H1 (cell line): Measurements from ENCODE around the gene HSD17B13. TPM values are rescaled to one million over a fixed set of nuclear protein-coding genes. Genes with fewer than 3 reads are reported as not detected.

Source experiments
- CTCF ChIA-PET: fragments of 300-600 bp; sonication (Branson Sonifier 250); formaldehyde crosslinking; loops from one replicate; lab custom pipeline; 2021; ENCODE audit not compliant: partially characterized antibody; lab: Charles Lee
- POLR2A ChIA-PET: fragments of 300-600 bp; sonication (Branson Sonifier 250); formaldehyde crosslinking; loops from one replicate; lab custom pipeline; 2021; ENCODE audit warnings: inconsistent platforms; ENCODE audit not compliant: partially characterized antibody; lab: Charles Lee
- DNase-seq, 2 experiments: peaks; one replicate each; pipeline versions ENCODE4 v3.0.0 to v3.0.0-alpha.2; 2010 to 2022; ENCODE audit warnings: low spot score in 2 of 2, low read depth in 1 of 2, mixed read lengths in 1 of 2
- FAIRE-seq: peaks from 2 replicates; lab custom pipeline; 2011; peaks lifted over from hg19 to GRCh38; lab: Jason Lieb, UNC
- H2AFZ ChIP-seq: 2 replicates; pipeline ENCODE4 v1.8.1; 2012; ENCODE audit warnings: low read length, inconsistent platforms
- H2AK5ac ChIP-seq: 2 replicates; pipeline ENCODE4 v1.6.1; 2013; ENCODE audit warnings: low read depth, low read length
- H2BK120ac ChIP-seq: replicated peaks from 2 replicates; pipeline ENCODE3; 2013; ENCODE audit warnings: low read depth, low read length, inconsistent platforms
- H2BK12ac ChIP-seq: 2 replicates; pipeline ENCODE4 v1.6.1; 2013; ENCODE audit warnings: low read depth, low read length
- H2BK15ac ChIP-seq: 2 replicates; pipeline ENCODE4 v1.6.1; 2013; ENCODE audit warnings: low read length
- H2BK20ac ChIP-seq: 2 replicates; pipeline ENCODE4 v1.6.1; 2013; ENCODE audit warnings: low read length
- H2BK5ac ChIP-seq: 2 replicates; pipeline ENCODE4 v1.6.1; 2013; ENCODE audit warnings: low read depth, low read length
- H3K14ac ChIP-seq: 2 replicates; pipeline ENCODE4 v1.6.1; 2013; ENCODE audit warnings: inconsistent platforms; ENCODE audit not compliant: insufficient read length
- H3K18ac ChIP-seq: 2 replicates; pipeline ENCODE4 v1.6.1; 2013; ENCODE audit warnings: low read length; ENCODE audit errors: extremely low read depth
- H3K23ac ChIP-seq: 2 replicates; pipeline ENCODE4 v1.6.1; 2013; ENCODE audit warnings: inconsistent platforms; ENCODE audit not compliant: insufficient read length
- H3K23me2 ChIP-seq: 2 replicates; pipeline ENCODE4 v1.6.1; 2013; ENCODE audit warnings: low read depth, low read length
- H3K27ac ChIP-seq: 2 replicates; pipeline ENCODE4 v1.6.1; 2011; ENCODE audit warnings: low read depth, low read length, inconsistent platforms
- H3K27me3 ChIP-seq, 4 experiments: replicated peaks in 1 of 4; 1 replicate in 1 of 4; 2 replicates in 3 of 4; pipeline versions ENCODE4 v1.6.1 to v1.8.1; 2011 to 2013; ENCODE audit warnings: low read length in 3 of 4, mild to moderate bottlenecking in 3 of 4, inconsistent platforms in 2 of 4, mixed read lengths in 2 of 4, moderate library complexity in 1 of 4; ENCODE audit not compliant: control insufficient read depth in 3 of 4, insufficient read depth in 3 of 4; ENCODE audit errors: extremely low read depth in 1 of 4
- H3K36me3 ChIP-seq, 4 experiments: 2 replicates each; pipeline versions ENCODE4 v1.6.1 to v1.8.1; 2011 to 2013; ENCODE audit warnings: mild to moderate bottlenecking in 4 of 4, low read length in 3 of 4, moderate library complexity in 2 of 4, control low read depth in 1 of 4, inconsistent platforms in 1 of 4; ENCODE audit not compliant: insufficient read depth in 4 of 4, control insufficient read depth in 2 of 4
- H3K4ac ChIP-seq: replicated peaks from 2 replicates; pipeline ENCODE3; 2013; ENCODE audit warnings: low read length, low read depth, mixed read lengths, inconsistent platforms; ENCODE audit not compliant: insufficient read length
- H3K4me1 ChIP-seq, 4 experiments: replicated peaks in 1 of 4; 1 replicate in 1 of 4; 2 replicates in 3 of 4; pipeline versions ENCODE4 v1.6.1 to v1.8.1; 2011 to 2013; ENCODE audit warnings: low read length in 3 of 4, inconsistent platforms in 2 of 4, mixed read lengths in 1 of 4; ENCODE audit not compliant: insufficient read depth in 4 of 4, control insufficient read depth in 3 of 4
- H3K4me2 ChIP-seq, 2 experiments: 2 replicates each; pipeline versions ENCODE4 v1.6.1 to v1.8.1; 2011 to 2013; ENCODE audit warnings: low read depth in 2 of 2, low read length in 2 of 2, control low read depth in 1 of 2, inconsistent platforms in 1 of 2, mild to moderate bottlenecking in 1 of 2; ENCODE audit not compliant: insufficient read depth in 1 of 2
- H3K4me3 ChIP-seq, 4 experiments: fragments of 200-600, 300-600 bp in 1 of 4; sonication (generic), shearing (Covaris generic), sonication (Bioruptor Twin) in 1 of 4; 2 replicates each; pipeline versions ENCODE4 v1.5.1 to v1.8.1; 2011 to 2016; ENCODE audit warnings: low read length in 4 of 4, low read depth in 3 of 4, control low read depth in 2 of 4, inconsistent platforms in 2 of 4, mild to moderate bottlenecking in 2 of 4, mixed read lengths in 1 of 4, moderate library complexity in 1 of 4; ENCODE audit not compliant: insufficient read depth in 2 of 4; ENCODE audit errors: extremely low read depth in 1 of 4
- H3K56ac ChIP-seq: replicated peaks from 2 replicates; pipeline ENCODE3; 2013; ENCODE audit warnings: low read depth, mild to moderate bottlenecking, mixed read lengths, low read length, inconsistent platforms; ENCODE audit not compliant: insufficient read length
- H3K79me1 ChIP-seq: 2 replicates; pipeline ENCODE4 v1.6.1; 2013; ENCODE audit warnings: low read depth, low read length, control low read depth
- H3K79me2 ChIP-seq, 2 experiments: 2 replicates each; pipeline versions ENCODE4 v1.6.1 to v1.8.1; 2012 to 2013; ENCODE audit warnings: low read length in 2 of 2, mild to moderate bottlenecking in 2 of 2, inconsistent platforms in 1 of 2; ENCODE audit not compliant: insufficient read depth in 2 of 2, control insufficient read depth in 1 of 2
- H3K9ac ChIP-seq, 4 experiments: replicated peaks in 1 of 4; 1 replicate in 1 of 4; 2 replicates in 3 of 4; pipeline versions ENCODE4 v1.6.1 to v1.8.1; 2011 to 2013; ENCODE audit warnings: low read depth in 3 of 4, low read length in 3 of 4, control low read depth in 2 of 4, mild to moderate bottlenecking in 2 of 4, moderate library complexity in 2 of 4, inconsistent platforms in 1 of 4; ENCODE audit errors: extremely low read depth in 1 of 4
- H3K9me3 ChIP-seq, 2 experiments: 2 replicates each; pipeline versions ENCODE4 v1.6.1 to v1.8.1; 2012 to 2013; ENCODE audit warnings: mild to moderate bottlenecking in 2 of 2, moderate library complexity in 2 of 2, control low read depth in 1 of 2, inconsistent platforms in 1 of 2, low read depth in 1 of 2, low read length in 1 of 2, mixed read lengths in 1 of 2; ENCODE audit not compliant: insufficient read depth in 2 of 2
- H4K20me1 ChIP-seq, 2 experiments: replicated peaks in 1 of 2; 2 replicates each; pipeline versions ENCODE3 to v1.8.1; 2011 to 2013; ENCODE audit warnings: inconsistent platforms in 2 of 2, low read length in 2 of 2, mild to moderate bottlenecking in 1 of 2; ENCODE audit not compliant: insufficient read depth in 2 of 2, control insufficient read depth in 1 of 2
- H4K5ac ChIP-seq: 2 replicates; pipeline ENCODE4 v1.6.1; 2013; ENCODE audit warnings: low read length, low read depth, mixed read lengths, inconsistent platforms; ENCODE audit not compliant: insufficient read length
- H4K8ac ChIP-seq: 2 replicates; pipeline ENCODE4 v1.8.0; 2013; ENCODE audit warnings: mild to moderate bottlenecking, moderate library complexity, low read length, inconsistent platforms; ENCODE audit not compliant: insufficient read depth; ENCODE audit errors: extremely low read depth
- H4K91ac ChIP-seq: replicated peaks from 2 replicates; pipeline ENCODE3; 2013; ENCODE audit warnings: low read length, mixed read lengths, inconsistent platforms; ENCODE audit not compliant: insufficient read length
- CHD1 ChIP-seq: IDR thresholded peaks from 2 replicates; pipeline ENCODE4 v1.6.1; 2012; ENCODE audit warnings: low read depth, low read length, improper control_type of control experiment
- SP1 ChIP-seq: IDR thresholded peaks from 2 replicates; pipeline ENCODE4 v1.6.1; 2011; ENCODE audit warnings: low read depth, low read length
- SP4 ChIP-seq: IDR thresholded peaks from 2 replicates; pipeline ENCODE4 v1.6.1; 2012; ENCODE audit warnings: low read length, inconsistent platforms
- TEAD4 ChIP-seq: IDR thresholded peaks from 2 replicates; pipeline ENCODE4 v1.6.1; 2012; ENCODE audit warnings: low read depth, low read length, inconsistent platforms, mixed read lengths
- polyA plus RNA-seq, 7 experiments: library from polyadenylated mRNA; depleted of rRNA in 3 of 7; stranded (reverse) in 5 of 7; unstranded in 2 of 7; fragments of >200 nt in 5 of 7; fragments of 200-250 nt in 2 of 7; gene quantifications; 1 replicate in 5 of 7; 2 replicates in 1 of 7; 4 replicates in 1 of 7; pipeline versions ENCODE4 v1.2.1 to v1.2.3, GENCODE V29; 2011 to 2013; ENCODE audit warnings: missing spikeins in 2 of 7, mixed read lengths in 2 of 7
- total RNA-seq: library from RNA; stranded (reverse); fragmentation: NEBNext Ultra II Directional; extraction: Animal tissue kit (Norgen Biotek cat#: 25700); gene quantifications from 2 replicates; pipeline ENCODE4 v1.2.1, GENCODE V29; 2021
- TF ChIP-seq, protein P1 (sequence below), 3 experiments: IDR thresholded peaks; 1 replicate in 2 of 3; 2 replicates in 1 of 3; pipeline versions ENCODE4 v1.5.1 to v1.6.1; 2011; ENCODE audit warnings: low read length in 3 of 3, mild to moderate bottlenecking in 3 of 3, inconsistent platforms in 2 of 3, low read depth in 1 of 3, moderate library complexity in 1 of 3; ENCODE audit not compliant: insufficient read depth in 1 of 3; ENCODE audit errors: control extremely low read depth in 1 of 3

The HSD17B13 gene
- total and polyA plus RNA-seq, 2 of the 8 experiments (the other 6 are each of a cell fraction or from before 2014, with no cell fraction given) = 0.09 to 0.13 TPM

DNA sequence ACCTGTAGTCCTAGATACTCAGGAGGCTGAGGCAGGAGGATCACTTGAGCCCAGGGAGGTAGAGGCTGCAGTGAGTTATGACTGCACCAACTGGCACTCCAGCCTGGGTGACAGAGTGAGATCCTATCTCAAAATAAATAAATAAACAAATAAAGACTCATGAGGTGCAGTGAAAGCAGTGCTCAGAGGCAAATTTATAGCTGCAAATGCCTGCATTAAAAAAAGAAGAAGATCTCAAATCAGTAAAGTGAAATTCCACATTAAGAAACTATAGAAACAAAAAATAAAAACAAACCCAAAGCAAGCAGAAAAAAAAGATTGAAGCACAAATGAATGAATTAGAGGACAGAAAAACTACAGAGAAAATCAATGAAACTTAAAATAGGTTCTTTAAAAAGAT is 22.5 kb upstream of the HSD17B13 start:
- H3K9me3 ChIP-seq = no peaks in the 10 kb centered on the region
- ChIA-PET POLR2A (no interaction called here), CTCF (no interaction called here)
- H3K4me2 ChIP-seq = no peak overlapping the region
- no peak overlapping the region for H4K5ac ChIP-seq
- H3K27me3 ChIP-seq = no peaks in the 10 kb centered on the region
- H3K79me2 ChIP-seq = no peaks in the 10 kb centered on the region
- FAIRE-seq = no peak
- H4K91ac ChIP-seq = no peak overlapping the region
- H3K27ac ChIP-seq = no peak overlapping the region
- H3K14ac ChIP-seq = no peak overlapping the region
- no peaks in the 10 kb centered on the region for H3K4me1 ChIP-seq
- H2BK15ac ChIP-seq = no peak overlapping the region
- H4K20me1 ChIP-seq = no peaks in the 10 kb centered on the region
- H3K4me3 ChIP-seq = no peak overlapping the region
- H2BK5ac ChIP-seq = no peak overlapping the region
- no peak for DNase-seq
- no peak overlapping the region for H2AFZ ChIP-seq
- H3K18ac ChIP-seq = no peak overlapping the region
- H3K79me1 ChIP-seq = no peaks in the 10 kb centered on the region
- H3K56ac ChIP-seq = no peak overlapping the region
- no peaks in the 10 kb centered on the region for H3K23me2 ChIP-seq
- H2BK20ac ChIP-seq = no peak overlapping the region
- H2BK120ac ChIP-seq = no peak overlapping the region
- H2BK12ac ChIP-seq = no peak overlapping the region
- no peak overlapping the region for H3K4ac ChIP-seq
- H3K23ac ChIP-seq = no peak overlapping the region
- H3K9ac ChIP-seq = no peak overlapping the region
- H3K36me3 ChIP-seq = no peaks in the 10 kb centered on the region
- H4K8ac ChIP-seq = no peak overlapping the region
- H2AK5ac ChIP-seq = no peak overlapping the region
- TF ChIP-seq SP1 (no peak), TEAD4 (no peak), SP4 (no peak), CHD1 (no peak)
- TF ChIP-seq, protein P1, sequence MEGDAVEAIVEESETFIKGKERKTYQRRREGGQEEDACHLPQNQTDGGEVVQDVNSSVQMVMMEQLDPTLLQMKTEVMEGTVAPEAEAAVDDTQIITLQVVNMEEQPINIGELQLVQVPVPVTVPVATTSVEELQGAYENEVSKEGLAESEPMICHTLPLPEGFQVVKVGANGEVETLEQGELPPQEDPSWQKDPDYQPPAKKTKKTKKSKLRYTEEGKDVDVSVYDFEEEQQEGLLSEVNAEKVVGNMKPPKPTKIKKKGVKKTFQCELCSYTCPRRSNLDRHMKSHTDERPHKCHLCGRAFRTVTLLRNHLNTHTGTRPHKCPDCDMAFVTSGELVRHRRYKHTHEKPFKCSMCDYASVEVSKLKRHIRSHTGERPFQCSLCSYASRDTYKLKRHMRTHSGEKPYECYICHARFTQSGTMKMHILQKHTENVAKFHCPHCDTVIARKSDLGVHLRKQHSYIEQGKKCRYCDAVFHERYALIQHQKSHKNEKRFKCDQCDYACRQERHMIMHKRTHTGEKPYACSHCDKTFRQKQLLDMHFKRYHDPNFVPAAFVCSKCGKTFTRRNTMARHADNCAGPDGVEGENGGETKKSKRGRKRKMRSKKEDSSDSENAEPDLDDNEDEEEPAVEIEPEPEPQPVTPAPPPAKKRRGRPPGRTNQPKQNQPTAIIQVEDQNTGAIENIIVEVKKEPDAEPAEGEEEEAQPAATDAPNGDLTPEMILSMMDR (IDR thresholded peaks at IDR 0.05; ENCODE audit: control extremely low read depth in 1 of 3, insufficient read depth in 1 of 3, low read depth in 1 of 3, low read length in 3 of 3) = no peak
